HEK293T (cell line): ENCODE data around the gene RARG.

Source experiments
- CTCF ChIA-PET: fragments of 350-600 bp; formaldehyde crosslinking; extraction: SDS; loops from one replicate; lab custom pipeline; 2021; ENCODE audit warnings: antibody characterized with exemption, inconsistent platforms; lab: Yijun Ruan, JAX
- POLR2A ChIA-PET: fragments of 350-600 bp; formaldehyde crosslinking; extraction: SDS; loops from one replicate; lab custom pipeline; 2020; ENCODE audit warnings: antibody characterized with exemption, inconsistent platforms; lab: Yijun Ruan, JAX
- DNase-seq: peaks from one replicate; pipeline ENCODE4 v3.0.0; 2012; ENCODE audit warnings: mixed read lengths; ENCODE audit errors: extremely low spot score
- ARNT ChIP-seq: fragments of 450-650 bp; IDR thresholded peaks from 2 replicates; pipeline ENCODE4 v1.6.1; 2017; ENCODE audit warnings: mild to moderate bottlenecking
- BHLHE40 ChIP-seq: fragments of 450-650 bp; IDR thresholded peaks from 2 replicates; pipeline ENCODE4 v1.6.1; 2016; ENCODE audit warnings: mild to moderate bottlenecking, moderate library complexity, borderline replicate concordance
- CTBP1 ChIP-seq: fragments of 450-650 bp; IDR thresholded peaks from 2 replicates; pipeline ENCODE4 v1.6.1; 2016; ENCODE audit warnings: borderline replicate concordance
- ELF4 ChIP-seq: fragments of 450-650 bp; IDR thresholded peaks from 2 replicates; pipeline ENCODE4 v1.6.1; 2017; ENCODE audit warnings: antibody characterized with exemption
- FOXA1 ChIP-seq: fragments of 450-650 bp; IDR thresholded peaks from 2 replicates; pipeline ENCODE4 v1.6.1; 2016; ENCODE audit warnings: mild to moderate bottlenecking
- FOXK2 ChIP-seq: fragments of 450-650 bp; IDR thresholded peaks from 2 replicates; pipeline ENCODE4 v1.6.1; 2016; ENCODE audit warnings: mild to moderate bottlenecking
- FOXM1 ChIP-seq: fragments of 450-650 bp; IDR thresholded peaks from 2 replicates; pipeline ENCODE4 v1.6.1; 2017; ENCODE audit warnings: mild to moderate bottlenecking, borderline replicate concordance
- HDGF ChIP-seq: fragments of 450-650 bp; IDR thresholded peaks from 2 replicates; pipeline ENCODE4 v1.6.1; 2017; ENCODE audit warnings: antibody characterized with exemption, borderline replicate concordance
- L3MBTL2 ChIP-seq: fragments of 450-650 bp; conservative IDR thresholded peaks from 2 replicates; pipeline ENCODE4 v1.6.1; 2016; ENCODE audit warnings: mild to moderate bottlenecking
- LEF1 ChIP-seq: fragments of 450-650 bp; IDR thresholded peaks from 2 replicates; pipeline ENCODE4 v1.6.1; 2017; ENCODE audit warnings: mild to moderate bottlenecking, borderline replicate concordance
- NFRKB ChIP-seq: fragments of 450-650 bp; IDR thresholded peaks from 2 replicates; pipeline ENCODE4 v1.6.1; 2016; ENCODE audit warnings: mild to moderate bottlenecking, moderate library complexity
- SP1 ChIP-seq: fragments of 450-650 bp; IDR thresholded peaks from 2 replicates; pipeline ENCODE4 v1.6.1; 2017
- SUZ12 ChIP-seq: fragments of 450-650 bp; IDR thresholded peaks from 2 replicates; pipeline ENCODE4 v1.6.1; 2016; ENCODE audit warnings: mild to moderate bottlenecking
- TARDBP ChIP-seq: fragments of 450-650 bp; IDR thresholded peaks from 2 replicates; pipeline ENCODE4 v1.6.1; 2016
- ZNF384 ChIP-seq: fragments of 450-650 bp; IDR thresholded peaks from 2 replicates; pipeline ENCODE4 v1.6.1; 2016
- TF ChIP-seq, protein P1 (sequence below): fragments of 450-650 bp; IDR thresholded peaks from 2 replicates; pipeline ENCODE4 v1.6.1; 2016

The RARG gene

DNA sequence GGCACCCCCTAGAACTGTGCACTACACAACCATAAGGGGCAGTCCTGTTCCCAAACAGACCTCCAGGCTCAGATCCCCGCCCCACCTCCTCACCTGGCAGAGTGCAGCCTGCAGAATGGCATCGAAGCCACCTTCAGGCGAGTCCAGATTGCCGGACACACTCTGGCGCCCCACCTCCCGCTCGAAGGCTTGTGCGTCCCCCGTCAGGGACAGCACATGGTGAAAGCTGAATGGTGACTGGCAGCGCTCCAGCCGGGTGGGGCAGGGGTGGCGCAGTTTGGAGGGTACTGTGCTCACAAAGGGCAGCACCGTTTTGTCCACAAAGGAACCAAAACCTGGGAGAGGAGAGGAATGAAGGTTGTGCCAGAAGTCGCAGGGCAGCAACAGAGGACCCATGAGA lies 35.5 kb downstream of the RARG start:
- ChIA-PET CTCF (interaction anchor here (1.0 kb wide), 1 partner anchor 37 kb away, joined by 3 read pairs; no protein-coding TSS in a partner anchor), POLR2A (no interaction called here)
- DNase-seq: no peak
- TF ChIP-seq SP1: no peak
- no peak for TF ChIP-seq CTBP1
- TF ChIP-seq FOXM1: no peak
- TF ChIP-seq L3MBTL2: no peak
- no peak for TF ChIP-seq ZNF384
- TF ChIP-seq ARNT: no peak
- TF ChIP-seq, protein P1, sequence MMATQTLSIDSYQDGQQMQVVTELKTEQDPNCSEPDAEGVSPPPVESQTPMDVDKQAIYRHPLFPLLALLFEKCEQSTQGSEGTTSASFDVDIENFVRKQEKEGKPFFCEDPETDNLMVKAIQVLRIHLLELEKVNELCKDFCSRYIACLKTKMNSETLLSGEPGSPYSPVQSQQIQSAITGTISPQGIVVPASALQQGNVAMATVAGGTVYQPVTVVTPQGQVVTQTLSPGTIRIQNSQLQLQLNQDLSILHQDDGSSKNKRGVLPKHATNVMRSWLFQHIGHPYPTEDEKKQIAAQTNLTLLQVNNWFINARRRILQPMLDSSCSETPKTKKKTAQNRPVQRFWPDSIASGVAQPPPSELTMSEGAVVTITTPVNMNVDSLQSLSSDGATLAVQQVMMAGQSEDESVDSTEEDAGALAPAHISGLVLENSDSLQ: no peak
- no peak for TF ChIP-seq BHLHE40
- no peak for TF ChIP-seq NFRKB
- TF ChIP-seq FOXK2: no peak
- no peak for TF ChIP-seq SUZ12
- no peak for TF ChIP-seq HDGF

DNA sequence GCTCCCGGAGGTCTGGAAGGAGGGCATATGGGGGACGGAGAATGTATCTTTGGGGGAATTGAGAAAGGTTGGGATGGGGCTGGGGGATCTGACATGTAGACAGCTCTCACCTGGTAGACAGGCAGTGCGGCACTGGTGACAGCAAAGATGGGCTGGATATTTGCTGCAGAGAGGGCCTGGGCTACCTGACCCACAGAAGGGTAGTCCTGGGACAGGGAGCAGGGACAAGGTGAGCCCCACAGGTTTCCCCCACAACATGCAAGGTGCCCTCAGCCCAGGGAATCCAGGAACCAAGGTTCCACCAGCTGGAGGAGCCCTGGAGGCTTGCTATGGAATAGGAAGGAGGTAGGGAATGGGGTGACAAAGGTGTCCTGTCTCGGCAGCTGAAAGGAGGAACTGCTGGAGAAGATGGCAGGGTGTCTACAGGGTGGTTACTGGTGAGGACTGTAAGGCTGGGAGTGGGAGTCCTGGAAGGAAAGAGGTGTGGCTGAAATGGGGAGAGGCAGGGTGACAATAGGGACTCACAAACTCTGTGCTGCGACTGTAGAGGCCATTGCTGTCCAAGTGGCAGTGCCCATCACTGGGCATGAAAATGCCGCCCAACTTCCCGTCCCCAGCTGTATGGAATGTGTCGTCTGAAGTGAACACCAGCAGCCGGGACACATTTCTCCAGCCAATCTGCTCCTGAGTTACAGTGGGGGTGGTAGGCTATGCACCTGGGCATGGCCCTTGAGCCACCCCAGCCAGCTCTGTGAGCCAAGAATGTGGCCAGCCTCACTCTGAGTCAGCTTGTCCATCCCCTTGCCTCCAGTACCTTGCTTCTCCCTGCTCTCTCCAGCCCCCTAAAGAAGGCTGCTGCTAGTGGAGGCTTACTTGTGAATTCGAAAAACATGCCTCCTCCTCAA lies 36.2 kb downstream of the RARG start:
- ChIA-PET POLR2A (interaction anchor here (0.6 to 4.0 kb wide), 4 partner anchors 15 to 125 kb away, joined by 3 to 23 read pairs (median 4); partner anchors contain the start of genes CSAD, PFDN5 and ZNF740), CTCF (interaction anchor here (0.6 to 0.8 kb wide), 2 partner anchors 10 to 38 kb away, joined by 3 to 6 read pairs; no protein-coding TSS in a partner anchor)
- DNase-seq: no peak

DNA sequence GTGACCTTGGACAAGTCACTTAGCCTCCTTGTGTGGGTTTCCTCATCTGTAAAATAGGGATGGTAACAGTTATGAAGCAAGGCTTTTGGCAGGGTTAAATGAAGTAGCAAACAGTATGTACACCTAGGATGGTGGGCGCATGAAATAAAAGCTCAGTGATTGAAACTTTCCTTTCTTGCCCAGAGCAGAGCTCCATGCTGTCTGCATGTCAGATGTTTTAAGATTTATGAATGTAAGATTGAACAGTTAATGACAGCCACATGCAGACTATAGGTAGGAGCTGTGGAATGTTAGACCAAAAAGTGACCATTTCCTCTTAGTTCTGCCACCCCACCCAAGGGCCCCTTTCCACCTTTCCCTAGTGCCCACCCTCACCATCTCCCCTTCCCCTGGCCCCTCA lies 37.0 kb downstream of the RARG start:
- no peak for TF ChIP-seq SUZ12
- TF ChIP-seq BHLHE40: no peak
- TF ChIP-seq, protein P1: peak; percentile 66
- POLR2A ChIA-PET: interaction anchor here (0.6 to 4.0 kb wide), 4 partner anchors 14 to 126 kb away, joined by 3 to 23 read pairs (median 4); partner anchors contain the start of genes CSAD, PFDN5 and ZNF740
- no peak for DNase-seq
- CTCF ChIA-PET: interaction anchor here (0.6 to 0.8 kb wide), 2 partner anchors 11 to 39 kb away, joined by 3 to 6 read pairs; no protein-coding TSS in a partner anchor

More for the DNA sequence above, 36.2 kb downstream of the RARG start:
- TF ChIP-seq ARNT (no peak), CTBP1 (no peak), ELF4 (no peak), ZNF384 (no peak), SP1 (no peak), TARDBP (no peak), L3MBTL2 (no peak), FOXM1 (no peak), BHLHE40 (no peak), HDGF (no peak), NFRKB (no peak), FOXK2 (no peak), FOXA1 (no peak), LEF1 (no peak), SUZ12 (no peak)
- TF ChIP-seq, protein P1: no peak

DNA sequence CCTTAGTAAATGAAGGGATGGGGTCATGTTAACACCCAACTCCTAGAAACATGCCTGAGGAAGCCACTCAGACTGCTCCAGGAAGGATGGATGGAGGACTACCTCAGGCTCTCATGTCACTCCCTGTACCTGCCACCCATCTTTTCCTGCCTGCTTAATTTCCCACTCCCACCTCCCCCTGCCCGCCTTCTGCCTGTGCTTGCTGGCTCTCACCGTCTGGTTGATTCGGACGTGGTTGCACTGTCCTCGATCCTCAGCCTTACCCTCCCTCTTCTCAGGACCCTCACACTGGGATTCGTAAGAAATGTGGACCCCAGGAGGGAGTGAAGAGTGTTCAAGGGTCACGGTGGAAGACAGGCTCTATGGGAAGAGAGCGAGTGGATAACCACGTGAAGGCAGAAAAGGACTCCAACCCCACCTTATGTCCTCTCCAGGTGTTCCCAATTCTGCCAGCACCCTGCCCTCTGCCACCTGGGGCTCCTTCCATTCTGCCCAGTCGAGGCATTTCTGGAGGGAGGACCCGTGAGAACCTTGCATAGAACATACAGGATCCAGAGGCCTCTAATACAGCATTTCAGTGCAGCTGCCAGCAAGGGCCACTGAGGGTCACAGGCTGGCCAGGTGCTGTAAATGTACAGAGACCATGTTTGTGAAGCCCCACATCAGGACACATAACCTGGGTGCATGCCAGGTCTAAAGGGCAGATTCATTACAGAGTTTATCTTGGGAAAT lies 37.9 kb downstream of the RARG start:
- POLR2A ChIA-PET: interaction anchor here (1.2 to 4.0 kb wide), 2 partner anchors 13 to 127 kb away, joined by 3 to 23 read pairs; partner anchors contain the start of genes CSAD and ZNF740

DNA sequence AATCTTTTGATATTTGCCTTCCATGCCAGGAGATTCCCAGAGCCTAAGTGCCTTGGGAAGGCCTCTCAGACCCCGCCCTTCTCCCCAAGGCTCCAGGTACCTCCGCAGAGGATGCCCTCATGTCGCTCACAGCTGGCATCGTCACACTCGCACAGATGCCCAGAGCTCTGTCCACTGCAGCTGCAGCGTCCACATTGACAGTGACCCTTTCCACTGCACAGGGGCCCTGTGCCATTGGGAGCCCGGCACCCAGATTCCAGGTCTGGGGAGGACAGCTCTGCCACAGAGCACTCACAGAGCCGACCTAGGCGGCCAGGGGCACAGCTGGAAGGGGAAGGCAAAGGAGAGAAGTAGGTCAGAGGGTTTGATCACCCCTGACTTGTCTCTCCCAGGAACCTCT lies 39.0 kb downstream of the RARG start:
- TF ChIP-seq FOXA1 (no peak), FOXM1 (no peak), L3MBTL2 (no peak), ZNF384 (no peak), FOXK2 (no peak), SP1 (no peak), SUZ12 (no peak), ELF4 (no peak), BHLHE40 (no peak), LEF1 (no peak), HDGF (no peak), CTBP1 (no peak), ARNT (no peak), TARDBP (no peak), NFRKB (no peak)
- TF ChIP-seq, protein P1: no peak
- CTCF ChIA-PET: interaction anchor here (0.5 kb wide), 1 partner anchor 155 kb away, joined by 3 read pairs; no protein-coding TSS in a partner anchor
- POLR2A ChIA-PET: interaction anchor here (4.0 kb wide), 1 partner anchor 12 kb away, joined by 23 read pairs; the partner anchor contains the start of genes CSAD and ZNF740
- no peak for DNase-seq

More for the DNA sequence above, 37.9 kb downstream of the RARG start:
- CTCF ChIA-PET: no interaction called here
- no peak for DNase-seq
- TF ChIP-seq FOXA1 (no peak), NFRKB (no peak), SUZ12 (no peak), BHLHE40 (no peak)
